ENCODE results near the gene IFT122. TPM values are rescaled to one million over a fixed set of nuclear protein-coding genes. Genes with fewer than 3 reads are reported as not detected.
"Not testable (repeated sequence)": the region's sequence is repeated elsewhere in the genome, so short reads cannot be mapped to it uniquely, and the experiment has no call there.

Gene IFT122
- total RNA-seq, 4 donors from 2014 or later: 4.1 to 70.2 (median 38.6) TPM

DNA sequence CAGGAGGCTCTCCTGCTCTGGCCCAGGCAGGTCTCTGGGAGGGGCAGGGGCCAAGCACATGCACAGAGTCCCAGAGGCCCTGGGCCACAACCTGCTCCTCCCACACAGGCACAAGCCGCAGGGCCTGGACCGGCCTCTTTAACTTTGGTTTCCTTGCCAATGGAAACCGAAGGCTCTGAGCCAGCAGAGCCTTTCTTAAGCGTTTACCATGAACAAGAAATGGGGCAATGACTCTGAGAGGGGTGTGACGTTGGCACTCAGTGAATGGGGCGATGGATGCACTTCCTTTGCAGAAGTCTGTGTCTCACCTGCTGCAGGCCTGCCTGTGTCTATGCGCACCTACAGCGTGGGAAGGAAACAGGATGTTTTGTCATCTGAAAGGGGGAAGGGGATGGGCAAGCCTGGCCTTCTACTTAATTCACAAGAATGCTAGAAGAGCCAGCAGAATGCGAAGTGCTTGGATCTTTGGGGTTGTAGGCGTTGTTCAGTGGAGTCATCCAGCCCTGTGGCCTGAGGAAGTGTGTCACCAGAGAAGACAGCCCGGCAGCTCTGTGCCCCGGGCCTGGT lies 41.8 kb downstream of the IFT122 start:
- Histone ChIP-seq H3K4me1 (no peaks in the 10 kb centered on the region), H3K27ac (peak overlapping the region in 1 of 2 donors; percentile 51), H3K4me3 (no peak overlapping the region), H3K36me3 (no peaks in the 10 kb centered on the region), H3K9me3 (no peaks in the 10 kb centered on the region), H3K27me3 (no peaks in the 10 kb centered on the region)
- intact Hi-C loops (cut with DNase I; ENCODE audit: low total_unique reads): loop anchor here (10.0 kb wide), 1 partner anchor 343 kb away; no protein-coding TSS in a partner anchor
- DNase-seq: peak; percentile 44 to 65
- no peak for TF ChIP-seq POLR2A (IDR thresholded peaks at IDR 0.05)
- TF ChIP-seq, protein P1, sequence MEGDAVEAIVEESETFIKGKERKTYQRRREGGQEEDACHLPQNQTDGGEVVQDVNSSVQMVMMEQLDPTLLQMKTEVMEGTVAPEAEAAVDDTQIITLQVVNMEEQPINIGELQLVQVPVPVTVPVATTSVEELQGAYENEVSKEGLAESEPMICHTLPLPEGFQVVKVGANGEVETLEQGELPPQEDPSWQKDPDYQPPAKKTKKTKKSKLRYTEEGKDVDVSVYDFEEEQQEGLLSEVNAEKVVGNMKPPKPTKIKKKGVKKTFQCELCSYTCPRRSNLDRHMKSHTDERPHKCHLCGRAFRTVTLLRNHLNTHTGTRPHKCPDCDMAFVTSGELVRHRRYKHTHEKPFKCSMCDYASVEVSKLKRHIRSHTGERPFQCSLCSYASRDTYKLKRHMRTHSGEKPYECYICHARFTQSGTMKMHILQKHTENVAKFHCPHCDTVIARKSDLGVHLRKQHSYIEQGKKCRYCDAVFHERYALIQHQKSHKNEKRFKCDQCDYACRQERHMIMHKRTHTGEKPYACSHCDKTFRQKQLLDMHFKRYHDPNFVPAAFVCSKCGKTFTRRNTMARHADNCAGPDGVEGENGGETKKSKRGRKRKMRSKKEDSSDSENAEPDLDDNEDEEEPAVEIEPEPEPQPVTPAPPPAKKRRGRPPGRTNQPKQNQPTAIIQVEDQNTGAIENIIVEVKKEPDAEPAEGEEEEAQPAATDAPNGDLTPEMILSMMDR (IDR thresholded peaks at IDR 0.05): no peak

DNA sequence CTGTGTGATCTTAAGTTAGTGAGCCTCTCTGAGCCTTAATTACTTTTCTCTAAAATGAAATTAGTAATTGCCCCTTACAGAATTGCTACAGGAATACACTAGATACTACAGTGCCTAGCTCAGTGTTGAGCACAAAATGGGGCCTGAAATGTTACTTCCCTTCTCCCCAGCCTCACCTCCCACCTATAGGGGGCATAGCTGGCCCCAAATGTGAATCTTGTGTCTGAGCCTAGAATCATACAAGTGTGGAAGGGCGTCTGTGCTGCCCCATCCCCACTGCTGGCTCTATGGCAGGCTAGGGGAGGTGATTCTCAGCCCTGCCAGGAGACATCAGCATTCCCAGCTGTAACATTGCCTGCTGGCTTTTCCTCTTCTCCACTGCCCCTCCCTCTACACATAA lies 42.7 kb downstream of the IFT122 start:
- intact Hi-C loops (cut with DNase I; ENCODE audit: low total_unique reads): loop anchor here (10.0 kb wide), 1 partner anchor 342 kb away; no protein-coding TSS in a partner anchor
- no peaks in the 10 kb centered on the region for H3K4me1 ChIP-seq

DNA sequence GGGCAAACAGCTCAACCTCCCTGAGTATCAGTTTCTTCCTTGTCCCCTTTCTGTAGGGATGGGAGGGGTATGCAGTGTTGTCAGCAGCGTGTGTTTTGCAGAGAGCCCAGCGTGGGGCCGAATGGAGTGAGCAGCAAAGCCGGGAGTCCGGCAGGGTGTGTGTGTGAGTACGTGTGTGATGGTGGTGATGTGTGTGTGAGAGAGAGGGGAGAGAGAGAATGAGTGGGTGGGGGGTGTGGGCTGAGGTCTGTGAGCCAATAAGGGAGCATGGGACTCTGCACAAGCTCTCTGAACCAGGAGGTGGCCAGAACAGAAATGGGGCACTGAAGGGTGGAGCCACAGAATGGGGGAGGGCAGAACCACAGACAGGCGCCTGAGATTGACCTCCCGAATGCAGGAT lies 43.8 kb downstream of the IFT122 start:
- Histone ChIP-seq H3K4me1 (no peaks in the 10 kb centered on the region), H3K27ac (no peak overlapping the region), H3K9me3 (no peaks in the 10 kb centered on the region), H3K27me3 (no peaks in the 10 kb centered on the region), H3K4me3 (no peak overlapping the region), H3K36me3 (no peaks in the 10 kb centered on the region)
- DNase-seq: no peak
- intact Hi-C loops (cut with DNase I; ENCODE audit: low total_unique reads): loop anchor here (10.0 kb wide), 1 partner anchor 341 kb away; no protein-coding TSS in a partner anchor
- TF ChIP-seq POLR2A (IDR thresholded peaks at IDR 0.05): no peak
- TF ChIP-seq, protein P1 (IDR thresholded peaks at IDR 0.05): no peak

More for the DNA sequence above, 42.7 kb downstream of the IFT122 start:
- H3K27ac ChIP-seq: peak overlapping the region in 1 of 2 donors; percentile 51
- DNase-seq: no peak
- H3K36me3 ChIP-seq: no peaks in the 10 kb centered on the region
- no peaks in the 10 kb centered on the region for H3K9me3 ChIP-seq
- TF ChIP-seq, protein P1 (IDR thresholded peaks at IDR 0.05): no peak
- TF ChIP-seq POLR2A (IDR thresholded peaks at IDR 0.05): no peak
- H3K27me3 ChIP-seq: no peaks in the 10 kb centered on the region
- H3K4me3 ChIP-seq: no peak overlapping the region

DNA sequence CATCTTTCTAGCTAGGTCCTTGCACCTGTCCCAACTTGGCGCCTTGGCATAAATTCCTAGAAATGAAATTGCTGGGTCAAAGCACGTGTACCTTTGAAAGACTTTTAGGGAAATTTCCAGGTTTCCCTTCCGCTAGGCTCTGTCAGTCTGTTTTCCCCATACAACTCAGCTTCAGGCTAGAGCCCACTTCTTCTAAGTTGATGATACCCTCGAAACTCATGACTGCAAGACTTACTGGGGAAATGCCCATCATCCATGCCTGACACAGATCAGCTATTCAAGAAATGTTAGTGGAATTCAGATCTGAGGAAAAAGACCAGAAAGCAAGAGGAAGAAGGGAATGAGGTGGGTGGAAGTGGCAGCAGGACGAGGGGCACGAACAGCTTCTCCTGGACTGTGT lies 45.1 kb downstream of the IFT122 start:
- not testable (repeated sequence) for DNase-seq, H3K27me3 ChIP-seq, H3K9me3 ChIP-seq, H3K4me3 ChIP-seq, H3K36me3 ChIP-seq, H3K4me1 ChIP-seq
- H3K27ac ChIP-seq: peak overlapping the region; percentile 67 to 71
- intact Hi-C loops (cut with DNase I; ENCODE audit: low total_unique reads): loop anchor here (10.0 kb wide), 1 partner anchor 340 kb away; no protein-coding TSS in a partner anchor

DNA sequence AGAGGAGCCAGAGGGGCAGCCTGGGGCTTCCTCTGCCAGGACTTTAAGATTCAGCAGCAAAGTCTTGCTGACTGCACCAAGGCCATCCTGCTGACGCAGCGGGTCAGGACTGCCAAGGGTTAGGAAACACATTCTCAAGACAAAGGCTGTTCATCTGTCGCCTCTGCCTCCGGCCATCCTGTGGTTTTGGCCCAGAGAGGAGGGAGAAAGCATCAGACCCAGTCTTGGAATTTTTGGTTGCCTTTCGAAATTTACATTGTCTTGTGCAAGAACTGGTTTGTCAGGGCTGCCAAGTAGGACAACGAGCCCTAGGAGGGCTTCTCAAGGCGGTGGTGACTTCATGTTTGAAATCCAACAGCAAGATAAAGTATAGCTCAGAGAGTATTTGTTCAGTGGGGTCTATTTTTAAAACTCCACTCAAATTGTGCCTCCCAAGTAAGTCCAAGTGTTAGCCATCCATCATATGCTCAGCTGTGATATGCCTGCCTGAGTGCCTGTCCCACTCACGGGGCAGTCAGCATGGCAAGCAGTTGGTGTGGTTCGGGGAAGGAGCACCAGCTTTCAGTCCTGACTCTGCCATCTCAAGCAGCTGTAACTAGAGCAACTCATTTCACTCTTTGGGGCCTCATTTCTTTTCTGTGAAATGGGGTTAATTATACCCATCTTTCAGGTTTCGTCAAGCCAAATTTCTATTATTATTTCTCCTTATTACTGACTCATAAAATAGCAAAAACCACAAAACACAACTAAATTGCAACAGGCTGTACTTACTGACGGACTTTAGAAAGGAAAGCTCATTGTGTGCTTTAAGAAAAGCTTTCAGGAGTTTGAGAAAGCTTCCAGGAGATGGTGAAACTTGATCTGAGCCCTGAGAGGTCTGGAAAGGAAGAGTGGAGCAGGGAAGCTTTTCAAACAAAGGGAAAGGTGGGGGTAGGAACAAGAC lies 46.0 kb downstream of the IFT122 start:
- Histone ChIP-seq H3K36me3 (no peaks in the 10 kb centered on the region), H3K9me3 (no peaks in the 10 kb centered on the region), H3K4me1 (no peaks in the 10 kb centered on the region), H3K27me3 (no peaks in the 10 kb centered on the region), H3K4me3 (no peak overlapping the region), H3K27ac (peak overlapping the region; percentile 67 to 71)
- peak; percentile 82 to 86 for DNase-seq
- intact Hi-C loops (cut with DNase I; ENCODE audit: low total_unique reads): loop anchor here (10.0 kb wide), 1 partner anchor 339 kb away; no protein-coding TSS in a partner anchor
- TF ChIP-seq POLR2A (IDR thresholded peaks at IDR 0.05): no peak
- TF ChIP-seq, protein P1 (IDR thresholded peaks at IDR 0.05): no peak
